Measurements from ENCODE around the gene SLFN12. TPM values are rescaled to one million over a fixed set of nuclear protein-coding genes. Genes with fewer than 3 reads are reported as not detected.

Gene SLFN12
- total RNA-seq, 1 experiment from 2014 or later = 14.5 TPM

DNA sequence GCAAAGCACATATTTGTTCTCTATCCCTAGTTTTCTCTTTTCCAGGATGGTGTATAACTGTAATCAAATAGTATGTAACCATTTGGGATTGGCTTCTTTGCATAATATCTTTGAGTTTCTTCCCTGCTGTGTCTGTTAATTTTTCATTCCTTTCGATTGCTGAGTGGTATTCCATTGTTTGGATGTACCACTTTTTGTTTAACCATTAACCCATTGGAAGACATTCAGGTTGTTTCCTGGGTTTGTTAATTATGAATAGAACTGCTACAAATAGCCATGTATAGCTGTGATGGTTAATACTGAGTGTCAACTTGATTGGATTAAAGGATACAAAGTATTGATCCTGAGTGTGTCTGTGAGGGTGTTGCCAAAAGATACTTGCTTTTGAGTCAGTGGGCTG, 20.9 kb upstream of the SLFN12 start:
- Histone ChIP-seq H3K4me2 (ENCODE audit: insufficient read depth, insufficient read length, low read length) (no peak overlapping the region), H3K23ac (ENCODE audit: insufficient read length, low read depth, low read length) (no peak overlapping the region), H2AK5ac (ENCODE audit: insufficient read length, low read length) (no peak overlapping the region), H3K79me2 (ENCODE audit: insufficient read depth, low read length) (no peaks in the 10 kb centered on the region), H3K27ac (ENCODE audit: insufficient read length, low read depth, low read length) (no peak overlapping the region), H3K4ac (ENCODE audit: low read depth, low read length) (no peak overlapping the region), H2BK15ac (ENCODE audit: low read depth, low read length) (no peak overlapping the region), H2BK5ac (ENCODE audit: insufficient read length, low read length) (no peak overlapping the region), H2BK12ac (ENCODE audit: insufficient read length, low read depth, low read length) (no peak overlapping the region), H3K18ac (ENCODE audit: insufficient read length, low read depth, low read length) (no peak overlapping the region), H3K27me3 (ENCODE audit: insufficient read depth, low read length) (peaks cover 12% of the 10 kb centered on the region; the same call in 1 of the 2 replicates), H3K79me1 (ENCODE audit: insufficient read depth, low read depth, low read length, poor library complexity, severe bottlenecking) (no peaks in the 10 kb centered on the region), H3K14ac (ENCODE audit: insufficient read depth, low read length) (no peak overlapping the region), H3K4me1 (ENCODE audit: insufficient read depth, low read length) (no peaks in the 10 kb centered on the region), H4K8ac (replicated peaks; ENCODE audit: insufficient read length, low read depth, low read length) (no peak overlapping the region), H2AFZ (ENCODE audit: low read length) (no peak overlapping the region), H4K91ac (ENCODE audit: insufficient read length, low read depth, low read length) (no peak overlapping the region), H4K5ac (ENCODE audit: insufficient read length, low read depth, low read length) (no peak overlapping the region), H3K9me3 (ENCODE audit: control insufficient read depth, low read depth, low read length) (no peaks in the 10 kb centered on the region), H2BK120ac (ENCODE audit: low read depth, low read length, poor library complexity, severe bottlenecking) (no peak overlapping the region), H3K23me2 (ENCODE audit: insufficient read length, low read depth, low read length, poor library complexity, severe bottlenecking) (peaks cover 11% of the 10 kb centered on the region), H3K9ac (ENCODE audit: extremely low read depth, insufficient read length, low read length) (no peak overlapping the region), H3K56ac (ENCODE audit: insufficient read length, low read depth, low read length) (no peak overlapping the region), H4K20me1 (ENCODE audit: control insufficient read depth, insufficient read depth, insufficient read length) (no peaks in the 10 kb centered on the region), H2BK20ac (ENCODE audit: low read depth, low read length, poor library complexity, severe bottlenecking) (no peak overlapping the region), H3T11ph (ENCODE audit: low read length) (no peak overlapping the region)
- Mint-ChIP-seq H3K36me3 (ENCODE audit: insufficient read depth in 1 of 3, low read depth in 3 of 3) (peaks cover 0 to under 1% (median 0%) of the 10 kb centered on the region in 3 experiments; a peak in 1 of 7 replicates), H3K27ac (no peak overlapping the region), H3K9me3 (peaks cover 2 to 4% of the 10 kb centered on the region in 2 experiments; a peak in 2 of 5 replicates), H3K27me3 (ENCODE audit: low read depth) (peaks cover 90% of the 10 kb centered on the region), H3K4me3 (no peak overlapping the region), H3K4me1 (peaks cover 0 to 5% of the 10 kb centered on the region in 2 experiments; a peak in 1 of 4 replicates)
- no CpG with 5 or more reads among the region's 1 CpG for WGBS (ENCODE audit: extremely low coverage, insufficient read length, low lambda C conversion rate)
- no peak for TF ChIP-seq CTCF (conservative IDR thresholded peaks at IDR 0.05)
- DNase-seq = no peak

Measured in H9 (cell line).